GM20000 (cell line): Measurements from ENCODE around the gene KDM1B.

Experiments used
- DNase-seq: peaks from one replicate; pipeline ENCODE4 v3.0.0; 2012; ENCODE audit warnings: low spot score
- CTCF ChIP-seq: IDR thresholded peaks from 2 replicates; pipeline ENCODE4 v1.5.1; 2012; ENCODE audit warnings: mild to moderate bottlenecking, control low read depth; ENCODE audit errors: extremely low read depth, missing control alignments

The KDM1B gene

GRCh38 chr6:18241208-18242038 lies 86.2 kb downstream of the KDM1B start:
- no peak for DNase-seq
- TF ChIP-seq CTCF = no peak

DNA sequence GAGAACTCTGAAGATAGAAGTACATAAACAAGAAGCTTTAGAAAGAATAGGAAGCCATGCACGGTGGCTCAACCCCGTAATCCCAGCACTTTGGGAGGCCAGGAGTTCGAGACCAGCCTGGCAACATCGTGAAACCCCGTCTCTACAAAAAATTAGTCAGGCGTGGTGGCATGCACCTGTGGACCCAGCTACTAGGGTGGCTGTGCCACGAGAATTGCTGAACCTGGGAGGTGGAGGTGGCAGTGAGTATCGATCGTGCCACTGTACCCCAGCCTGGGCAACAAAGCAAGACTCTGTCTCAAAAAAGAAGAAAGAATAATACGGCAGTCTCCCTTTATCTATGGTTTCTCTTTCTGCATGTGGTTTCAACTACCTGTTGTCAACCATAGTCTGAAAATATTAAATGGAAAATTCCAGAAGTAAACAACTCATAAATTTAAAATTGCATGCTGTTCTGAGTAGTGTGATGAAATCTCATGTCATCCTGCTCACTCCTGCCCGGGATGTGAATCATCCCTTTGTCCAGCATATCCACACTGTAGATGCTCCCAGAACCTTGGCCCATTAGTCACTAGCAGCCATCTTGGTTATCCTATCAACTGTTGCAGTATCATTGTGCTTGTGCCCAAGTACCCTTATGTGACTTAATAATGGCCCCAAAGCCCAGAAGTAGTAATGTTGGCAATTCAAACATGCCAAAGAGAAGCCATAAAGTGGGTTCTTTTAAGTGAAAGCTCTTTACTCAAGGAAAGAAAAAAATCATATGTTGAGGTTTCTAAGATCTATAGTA lies 87.0 kb downstream of the KDM1B start:
- no peak for TF ChIP-seq CTCF
- DNase-seq = no peak

DNA sequence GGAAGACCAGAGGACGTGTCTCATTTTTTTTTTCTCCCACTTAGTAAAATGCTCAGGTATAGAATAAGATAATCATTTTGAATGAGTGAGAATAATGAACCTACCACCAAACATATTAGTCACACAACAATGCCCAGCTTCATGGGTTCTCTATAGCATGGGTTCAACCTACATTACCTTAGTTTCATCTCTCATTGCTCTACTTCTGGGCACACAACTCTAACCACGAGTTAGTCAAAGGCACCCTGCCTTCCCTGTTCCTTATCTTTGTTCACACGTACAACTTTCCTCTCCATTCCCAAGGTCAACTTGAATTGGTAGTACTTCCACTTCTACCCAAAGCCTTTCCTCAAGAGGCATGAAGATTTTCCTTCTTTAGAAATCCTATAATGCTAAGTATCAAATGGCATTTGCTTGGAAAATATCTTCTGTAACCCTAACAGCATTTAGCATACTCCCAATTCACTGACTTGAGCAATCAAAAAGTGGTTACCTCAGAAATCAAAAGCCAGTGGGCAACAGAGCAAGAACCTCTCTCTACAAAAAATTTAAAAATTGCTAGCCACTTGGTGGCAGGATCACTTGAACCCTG lies 88.2 kb downstream of the KDM1B start:
- TF ChIP-seq CTCF = no peak
- no peak for DNase-seq

DNA sequence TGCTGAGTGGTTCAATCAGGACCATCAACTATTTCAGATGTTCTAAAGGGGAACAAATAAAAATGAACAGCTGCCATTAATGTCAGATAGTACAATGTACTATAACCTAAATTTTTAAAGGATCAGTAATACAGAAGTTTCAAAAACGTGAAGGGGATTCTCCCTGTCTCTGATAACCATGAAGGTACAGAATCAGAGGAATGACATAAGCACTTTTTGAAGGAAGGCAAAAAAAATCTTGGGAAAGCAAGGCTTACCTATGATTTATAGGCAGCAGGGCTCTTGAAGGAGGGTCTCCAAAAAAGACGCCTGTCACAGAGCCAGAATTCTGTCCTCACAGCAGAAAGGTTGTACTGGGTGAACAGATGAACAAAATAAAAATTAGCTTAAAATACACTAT lies 89.0 kb downstream of the KDM1B start:
- no peak for TF ChIP-seq CTCF
- no peak for DNase-seq

DNA sequence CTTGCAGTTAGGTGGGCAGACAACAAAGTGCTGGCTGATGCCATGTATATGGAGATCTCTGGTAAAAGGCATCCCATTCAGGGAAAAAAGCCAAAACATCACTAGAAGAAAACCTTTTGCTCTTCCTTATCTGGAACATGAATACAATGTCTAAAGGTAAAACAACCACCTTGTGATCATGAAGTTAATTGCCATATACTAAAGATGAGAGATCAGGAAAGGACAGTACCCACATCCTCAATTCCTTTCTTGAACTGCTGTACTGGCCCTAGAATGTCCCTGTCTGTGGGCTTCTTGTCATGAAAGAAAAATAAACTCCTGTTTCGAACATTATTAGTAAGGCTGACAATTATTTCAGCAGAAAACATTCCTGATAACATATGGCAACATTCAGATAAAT lies 89.9 kb downstream of the KDM1B start:
- no peak for DNase-seq
- TF ChIP-seq CTCF = no peak

- DNase-seq = no peak
- no peak for TF ChIP-seq CTCF
Observed at GRCh38 chr6:18245642-18246041, 90.4 kb downstream of the KDM1B start.

DNA sequence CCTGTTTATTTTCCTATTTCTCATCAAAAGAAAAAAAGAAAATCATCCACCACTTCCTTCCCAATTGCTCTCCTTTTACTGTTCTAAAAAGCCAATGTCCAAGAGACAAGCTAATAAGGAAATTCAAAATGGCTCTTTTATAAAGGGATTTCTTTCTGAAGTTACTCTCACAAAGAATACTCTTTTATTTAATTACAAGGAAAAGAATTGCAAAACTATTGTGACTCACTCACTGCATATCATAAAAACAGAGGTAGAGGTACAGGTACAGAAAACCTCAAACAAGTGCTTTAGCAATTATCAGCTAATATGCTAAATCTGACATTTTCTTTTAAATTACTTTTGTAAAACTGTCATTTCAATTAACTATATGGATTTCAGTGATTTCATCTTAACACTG lies 91.0 kb downstream of the KDM1B start:
- DNase-seq = no peak
- no peak for TF ChIP-seq CTCF
